Measurements from ENCODE around the gene IFNA13. TPM values are rescaled to one million over a fixed set of nuclear protein-coding genes. Genes with fewer than 3 reads are reported as not detected.
"Not testable (repeated sequence)": the region's sequence is repeated elsewhere in the genome, so short reads cannot be mapped to it uniquely, and the experiment has no call there.

The IFNA13 gene
- total RNA-seq, 1 experiment from 2014 or later, result not detected

DNA sequence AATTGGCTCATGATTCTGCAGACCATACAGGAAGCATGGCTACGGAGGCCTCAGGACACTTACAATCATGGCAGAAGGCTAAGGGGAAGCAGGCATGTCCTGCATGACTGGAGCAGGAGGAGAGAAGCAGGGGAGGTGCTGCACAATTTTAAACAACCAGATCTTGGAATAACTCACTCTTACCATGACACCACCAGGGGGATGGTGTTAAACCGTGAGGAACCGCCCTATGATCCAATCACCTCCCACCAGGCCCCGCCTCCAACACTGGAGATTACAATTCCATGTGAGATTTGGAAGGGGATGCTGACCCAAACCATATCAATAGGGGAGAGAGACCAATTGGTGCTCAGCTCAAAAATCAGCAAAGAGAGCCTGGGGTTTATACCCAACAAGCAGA, 3.6 kb upstream of the IFNA13 start:
- DNase-seq (ENCODE audit: low read depth); in situ Hi-C loops (cut with HindIII; ENCODE audit: low pct_unique_long_range_greater_than_20kb, low sequenced_read_pairs): not testable (repeated sequence)

DNA sequence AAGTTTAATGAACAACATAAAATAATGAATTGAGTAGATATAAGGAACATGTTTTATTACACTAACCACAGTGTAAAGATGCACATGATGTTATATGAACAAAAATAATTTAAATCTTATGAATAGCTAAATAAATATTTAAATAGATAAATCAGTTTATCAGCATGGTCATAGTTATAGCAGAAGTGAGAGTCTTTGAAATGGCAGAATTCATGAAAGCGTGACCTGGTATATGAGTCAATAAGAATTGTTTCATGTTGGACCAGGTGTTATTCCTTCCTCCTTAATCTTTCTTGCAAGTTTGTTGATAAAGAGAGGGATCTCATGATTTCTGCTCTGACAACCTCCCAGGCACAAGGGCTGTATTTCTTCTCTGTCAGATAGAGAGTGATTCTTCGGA, 688 bp downstream of the IFNA13 start:
- DNase-seq (ENCODE audit: low read depth); in situ Hi-C loops (cut with HindIII; ENCODE audit: low pct_unique_long_range_greater_than_20kb, low sequenced_read_pairs): not testable (repeated sequence)

DNA sequence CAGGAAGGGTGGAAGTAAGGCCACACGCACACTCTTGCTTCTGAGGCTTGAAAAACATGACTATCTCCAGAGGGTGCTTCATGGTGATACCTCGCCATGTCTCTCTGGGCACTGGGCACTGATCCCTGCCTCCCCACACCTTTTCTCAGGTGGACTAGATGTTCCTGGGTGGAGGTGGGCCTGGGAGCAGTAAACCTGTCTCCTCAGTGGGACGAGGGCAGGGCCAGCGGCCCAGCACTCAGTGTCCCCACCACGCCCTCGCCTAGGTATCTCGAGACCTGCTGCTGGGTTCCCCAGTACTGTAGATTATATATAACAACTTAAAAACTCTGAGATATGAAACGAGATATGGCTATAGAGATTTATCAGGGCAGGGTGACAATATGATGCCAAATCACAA, 5.6 kb downstream of the IFNA13 start:
- no peak for DNase-seq (ENCODE audit: low read depth)
- in situ Hi-C loops (cut with HindIII; ENCODE audit: low pct_unique_long_range_greater_than_20kb, low sequenced_read_pairs), result no loop called here

DNA sequence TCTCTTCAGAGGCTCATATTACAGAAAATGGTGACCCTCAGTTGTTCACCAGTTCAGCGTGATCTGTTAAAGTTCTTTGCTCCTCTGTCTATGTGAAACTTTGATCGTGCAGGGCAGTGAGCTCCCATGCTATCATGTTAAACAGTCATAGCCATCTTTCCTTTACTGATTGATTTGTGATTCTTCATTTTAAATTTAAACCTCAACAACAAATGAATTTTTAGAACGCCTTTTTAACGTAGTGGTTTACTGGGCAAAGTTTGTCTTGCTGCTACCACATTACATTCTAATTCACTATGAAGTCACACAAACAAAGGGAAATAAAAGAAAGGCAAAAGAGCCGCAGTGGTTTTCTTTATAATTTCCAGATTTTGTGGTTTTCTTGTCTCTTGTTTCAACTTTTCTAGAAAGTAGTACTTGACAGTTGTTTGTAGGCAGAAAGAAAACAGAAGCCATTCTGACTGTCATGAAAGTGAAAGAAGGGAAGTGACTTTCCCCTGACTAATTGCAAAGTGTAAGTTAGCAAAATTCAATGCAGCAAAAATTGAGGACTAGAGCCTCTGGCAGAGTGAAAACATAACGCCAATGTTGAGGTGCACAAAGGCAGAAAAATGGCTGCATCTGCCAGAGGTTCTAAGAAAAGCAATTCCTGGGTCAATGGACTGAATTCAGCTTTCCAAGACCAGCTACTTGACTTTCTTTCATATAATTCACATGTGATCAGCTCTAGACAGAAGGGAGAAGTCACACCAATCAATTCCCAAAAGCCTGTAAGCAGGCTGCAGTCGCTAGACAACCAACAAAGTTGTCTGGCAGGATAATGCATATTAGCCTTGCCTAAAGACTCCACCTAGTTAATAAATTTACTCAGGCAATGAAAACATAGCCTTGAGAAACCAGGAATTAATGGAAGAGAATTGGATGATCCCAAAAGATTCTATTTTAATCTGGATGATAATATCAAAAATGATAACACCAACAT, 10.1 kb downstream of the IFNA13 start:
- no peak for DNase-seq (ENCODE audit: low read depth)
- in situ Hi-C loops (cut with HindIII; ENCODE audit: low pct_unique_long_range_greater_than_20kb, low sequenced_read_pairs), result no loop called here

DNA sequence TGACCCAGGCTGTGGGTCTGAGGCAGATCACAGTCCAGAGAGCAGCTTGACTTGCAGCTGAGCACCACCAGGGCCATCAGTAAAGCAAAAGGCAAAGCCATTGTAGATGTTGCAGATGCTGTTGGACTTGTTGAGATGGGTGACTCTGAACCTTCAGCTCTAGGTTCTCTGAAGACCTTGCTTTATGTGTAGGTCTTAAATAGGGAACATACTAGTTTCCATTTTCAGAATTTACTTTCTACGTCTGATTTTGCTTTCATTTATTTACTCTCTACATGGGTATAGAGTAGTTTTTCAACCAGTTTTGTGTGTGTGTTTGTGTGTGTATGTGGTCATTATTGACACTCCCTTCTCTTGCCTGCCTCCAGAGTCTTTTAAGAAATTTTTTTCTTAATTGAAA, 17.1 kb downstream of the IFNA13 start, which contains the start of gene IFNA6:
Gene IFNA6 (minus strand): TSS at position 101 of the 400 bp plus-strand sequence. CDS start 0 bp downstream, at position 101.
- DNase-seq (ENCODE audit: low read depth), result no peak
- in situ Hi-C loops (cut with HindIII; ENCODE audit: low pct_unique_long_range_greater_than_20kb, low sequenced_read_pairs), result no loop called here

DNA sequence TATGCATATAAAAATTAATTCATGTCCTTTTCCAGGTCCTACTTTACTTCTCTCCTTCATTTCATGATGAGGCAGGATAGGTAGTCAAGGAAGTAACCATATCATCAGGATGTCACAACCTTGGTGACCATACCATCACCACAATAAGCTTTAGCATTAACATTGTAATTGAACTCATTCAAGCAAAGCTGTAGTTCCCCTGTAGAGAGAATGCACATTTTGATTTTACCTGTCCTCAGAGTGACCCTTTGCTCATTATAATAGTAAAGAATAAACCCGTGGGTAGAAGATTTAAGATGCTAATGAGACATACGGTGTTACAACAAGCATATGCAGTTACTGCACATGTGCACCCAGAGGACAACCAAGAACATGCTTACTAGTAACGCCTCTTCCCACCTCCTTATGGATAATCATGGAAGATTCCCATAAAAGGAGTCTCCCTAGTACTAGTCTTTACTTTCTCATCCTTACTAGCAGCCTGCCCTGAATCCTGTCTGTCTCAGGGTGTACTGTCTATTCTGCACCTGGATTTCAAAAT, 19.4 kb downstream of the IFNA13 start:
- in situ Hi-C loops (cut with HindIII; ENCODE audit: low pct_unique_long_range_greater_than_20kb, low sequenced_read_pairs), result loop anchor here (25.0 kb wide), 1 partner anchor 214 kb away; no protein-coding TSS in a partner anchor
- DNase-seq (ENCODE audit: low read depth), result no peak

DNA sequence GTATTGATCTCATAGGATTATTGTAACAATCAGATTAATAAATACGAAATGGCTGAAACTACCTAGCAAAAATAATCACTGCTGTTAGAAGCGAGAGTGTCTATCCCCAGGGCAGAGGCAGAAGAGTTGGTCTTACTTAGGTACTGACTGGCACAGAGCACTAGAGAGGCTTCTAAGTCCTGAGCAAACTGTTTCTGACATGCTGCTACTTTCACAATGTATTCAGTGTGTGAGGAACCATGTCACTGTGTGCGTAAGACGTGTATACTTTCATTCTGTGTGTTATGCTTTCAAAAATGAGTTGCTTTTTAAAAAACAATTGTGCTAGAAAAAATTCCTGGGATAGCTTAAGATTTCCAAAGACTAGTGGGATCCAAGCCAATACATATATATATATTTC, 27.1 kb downstream of the IFNA13 start:
- DNase-seq (ENCODE audit: low read depth), result no peak
- in situ Hi-C loops (cut with HindIII; ENCODE audit: low pct_unique_long_range_greater_than_20kb, low sequenced_read_pairs), result loop anchor here (25.0 kb wide), 1 partner anchor 222 kb away; no protein-coding TSS in a partner anchor

DNA sequence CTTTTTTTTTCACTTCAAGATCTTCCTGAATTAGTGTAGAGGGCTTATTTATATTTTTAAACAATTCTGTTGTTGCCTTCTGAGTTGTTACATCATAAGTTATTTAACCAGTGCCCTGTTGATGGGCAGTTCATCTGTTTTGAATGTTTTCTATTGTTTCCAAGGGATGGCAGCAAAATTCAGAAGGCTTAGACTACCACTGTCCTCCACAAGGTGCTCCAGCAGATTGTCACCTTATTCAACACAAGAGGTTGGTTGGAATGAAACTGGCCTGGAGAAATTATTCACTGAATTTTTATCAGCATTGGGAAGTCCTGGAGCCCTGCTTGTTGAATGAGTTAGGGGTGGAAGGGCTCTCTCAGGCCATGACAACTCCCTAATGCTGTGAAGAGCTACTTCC, 31.4 kb downstream of the IFNA13 start:
- in situ Hi-C loops (cut with HindIII; ENCODE audit: low pct_unique_long_range_greater_than_20kb, low sequenced_read_pairs), result loop anchor here (10.0 to 25.0 kb wide), 2 partner anchors 226 to 448 kb away; no protein-coding TSS in a partner anchor
- DNase-seq (ENCODE audit: low read depth), result no peak

DNA sequence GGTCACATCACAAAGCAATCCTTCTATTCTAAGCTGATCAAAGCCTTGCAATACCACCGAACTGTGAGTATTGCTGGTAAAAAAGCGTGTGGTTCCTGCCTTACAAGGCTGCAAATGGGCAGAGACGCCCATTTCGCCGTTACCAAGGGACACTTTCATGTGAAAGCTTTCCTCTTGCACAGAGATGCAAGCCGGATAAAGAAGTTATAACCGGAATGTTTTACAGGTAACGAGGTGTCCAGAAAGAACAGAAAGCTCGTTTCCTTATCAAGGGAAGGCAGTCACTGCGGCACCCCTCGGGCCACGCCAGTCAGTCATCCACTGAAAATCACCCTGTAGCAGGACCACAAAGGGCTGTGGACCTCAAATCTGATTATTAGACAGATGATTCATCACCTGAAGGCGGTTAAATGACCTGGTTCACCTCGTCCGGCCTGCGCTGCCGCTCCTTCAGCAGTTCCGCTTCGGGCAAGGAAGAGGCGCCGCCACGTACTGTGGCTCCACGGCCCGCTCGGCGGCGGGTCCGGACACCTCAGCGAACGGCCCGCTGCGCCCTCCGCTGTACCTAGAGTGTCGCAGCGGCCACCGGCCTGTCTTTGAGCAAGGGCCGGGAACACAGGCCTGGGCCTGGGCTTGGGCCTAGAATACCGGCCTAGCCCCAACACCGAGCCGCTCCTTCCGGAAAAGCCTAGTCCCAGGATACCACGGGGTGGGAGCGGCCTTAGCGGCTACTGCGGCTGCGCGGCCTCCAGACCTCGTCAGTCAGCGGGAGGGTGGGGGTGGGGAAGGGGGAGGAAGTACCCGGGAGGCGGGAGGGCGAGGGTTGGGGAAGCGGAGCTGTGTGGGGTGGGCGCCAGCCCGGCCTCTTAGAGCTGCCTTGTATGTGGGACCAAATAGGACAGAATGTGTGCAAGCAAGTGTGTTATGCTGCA, 32.9 kb downstream of the IFNA13 start, which contains the start of gene KLHL9:
Gene KLHL9 (minus strand): TSS at position 704 of the 932 bp plus-strand sequence. CDS start 545 bp downstream, at position 159.
- in situ Hi-C loops (cut with HindIII; ENCODE audit: low pct_unique_long_range_greater_than_20kb, low sequenced_read_pairs), result loop anchor here (10.0 to 25.0 kb wide), 2 partner anchors 227 to 450 kb away; no protein-coding TSS in a partner anchor
- peak; percentile 77 for DNase-seq (ENCODE audit: low read depth)

DNA sequence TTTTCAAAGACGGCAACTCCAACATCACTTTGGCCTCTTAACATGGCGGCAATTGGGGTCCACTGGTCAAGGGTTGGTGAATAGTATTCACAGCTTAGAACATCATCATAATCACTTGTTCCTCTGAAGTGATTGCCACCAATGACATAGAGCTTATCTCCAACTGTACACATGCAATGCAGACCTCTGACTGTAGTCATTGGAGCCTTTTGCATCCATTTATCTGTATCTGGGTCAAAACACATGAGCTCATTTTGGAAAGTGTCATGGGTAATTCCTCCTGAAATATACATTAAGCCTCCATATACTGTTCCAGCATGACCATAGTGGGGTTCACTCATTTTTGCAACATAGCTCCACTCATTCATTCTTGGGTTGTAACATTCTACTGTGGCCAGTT, 34.6 kb downstream of the IFNA13 start:
- in situ Hi-C loops (cut with HindIII; ENCODE audit: low pct_unique_long_range_greater_than_20kb, low sequenced_read_pairs), result loop anchor here (10.0 to 25.0 kb wide), 2 partner anchors 229 to 452 kb away; no protein-coding TSS in a partner anchor
- no peak for DNase-seq (ENCODE audit: low read depth)

DNA sequence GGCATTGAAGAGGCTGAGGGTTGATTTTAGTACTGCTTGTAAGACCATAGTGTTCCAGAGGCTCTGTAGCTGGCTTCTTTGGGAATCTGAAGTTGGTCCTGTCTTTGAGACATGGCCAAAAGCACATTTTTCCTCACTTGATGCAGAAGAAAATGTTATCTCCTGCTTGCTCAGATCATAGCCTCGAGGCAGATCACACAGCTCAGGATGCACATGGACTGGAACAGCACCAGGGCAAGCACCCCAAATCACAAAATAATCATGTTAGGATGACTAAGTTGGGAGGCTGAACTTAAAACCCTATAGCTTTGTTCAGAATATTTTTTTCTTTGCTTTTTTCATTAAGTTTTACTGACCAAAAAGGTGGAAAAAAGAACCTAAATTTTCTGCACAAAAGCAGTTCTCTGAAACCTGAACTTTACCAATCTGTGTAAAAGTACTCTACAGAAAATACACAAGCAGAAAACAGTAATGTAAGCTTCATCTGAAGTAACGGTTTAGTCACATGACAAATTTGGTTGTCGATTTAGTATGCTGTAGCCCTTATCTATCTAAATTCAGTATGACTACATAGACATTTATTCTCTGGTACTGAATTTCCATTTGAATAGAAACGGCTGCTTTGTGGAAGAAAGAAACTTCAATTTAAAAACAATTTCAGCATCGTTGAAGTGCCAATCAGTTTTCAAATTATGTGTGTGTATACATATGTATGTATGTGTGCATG, 36.0 kb downstream of the IFNA13 start:
- in situ Hi-C loops (cut with HindIII; ENCODE audit: low pct_unique_long_range_greater_than_20kb, low sequenced_read_pairs), result loop anchor here (10.0 to 25.0 kb wide), 2 partner anchors 230 to 453 kb away; no protein-coding TSS in a partner anchor
- DNase-seq (ENCODE audit: low read depth), result no peak

DNA sequence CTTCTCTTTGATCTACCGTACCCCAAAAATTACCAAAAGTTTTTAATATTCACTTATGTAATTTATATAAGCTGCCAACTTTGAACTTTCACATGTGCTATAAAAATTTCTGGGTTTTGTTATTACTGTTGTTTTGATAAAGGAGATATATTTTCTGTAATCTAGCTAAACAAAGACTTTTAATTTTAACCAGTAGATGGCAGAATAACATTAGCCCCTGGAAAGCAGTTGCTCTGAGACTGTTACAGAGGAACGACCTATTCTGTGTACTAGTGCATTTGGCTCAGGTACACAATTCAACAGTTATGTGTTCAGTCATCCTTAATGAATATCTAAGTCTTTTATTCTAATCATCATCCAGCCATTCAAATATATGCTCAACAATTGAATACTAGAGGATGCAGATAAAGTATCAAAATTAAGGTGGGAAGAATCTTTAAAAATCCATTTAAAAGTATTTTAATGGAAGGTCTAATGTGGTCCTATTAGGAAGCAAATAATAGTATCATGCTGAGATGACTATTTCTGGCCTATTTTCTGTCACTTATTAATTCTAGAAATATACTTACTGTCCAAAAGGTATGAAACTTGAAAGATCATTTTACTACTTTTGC, 41.2 kb downstream of the IFNA13 start:
- in situ Hi-C loops (cut with HindIII; ENCODE audit: low pct_unique_long_range_greater_than_20kb, low sequenced_read_pairs), result loop anchor here (25.0 kb wide), 1 partner anchor 236 kb away; no protein-coding TSS in a partner anchor
- DNase-seq (ENCODE audit: low read depth), result peak; percentile 10

DNA sequence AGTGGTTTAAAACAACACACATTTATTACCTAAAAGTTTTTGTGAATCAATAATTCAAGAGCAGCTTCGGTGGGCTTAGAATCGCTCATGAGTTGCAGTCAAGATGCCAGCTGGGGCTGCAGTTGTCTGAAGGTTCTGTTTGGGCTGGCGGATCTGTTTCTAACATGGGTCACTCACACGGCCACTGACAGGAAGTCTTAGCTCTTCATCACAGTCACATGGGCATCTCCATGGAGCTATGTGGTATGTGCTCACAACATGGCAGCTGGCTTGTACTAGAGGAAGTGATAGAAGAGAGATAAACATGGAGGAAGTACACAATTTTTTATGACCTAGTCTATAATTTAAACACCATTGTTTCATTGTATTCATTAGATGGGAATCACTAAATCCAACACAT, 43.8 kb downstream of the IFNA13 start:
- in situ Hi-C loops (cut with HindIII; ENCODE audit: low pct_unique_long_range_greater_than_20kb, low sequenced_read_pairs), result no loop called here
- no peak for DNase-seq (ENCODE audit: low read depth)

DNA sequence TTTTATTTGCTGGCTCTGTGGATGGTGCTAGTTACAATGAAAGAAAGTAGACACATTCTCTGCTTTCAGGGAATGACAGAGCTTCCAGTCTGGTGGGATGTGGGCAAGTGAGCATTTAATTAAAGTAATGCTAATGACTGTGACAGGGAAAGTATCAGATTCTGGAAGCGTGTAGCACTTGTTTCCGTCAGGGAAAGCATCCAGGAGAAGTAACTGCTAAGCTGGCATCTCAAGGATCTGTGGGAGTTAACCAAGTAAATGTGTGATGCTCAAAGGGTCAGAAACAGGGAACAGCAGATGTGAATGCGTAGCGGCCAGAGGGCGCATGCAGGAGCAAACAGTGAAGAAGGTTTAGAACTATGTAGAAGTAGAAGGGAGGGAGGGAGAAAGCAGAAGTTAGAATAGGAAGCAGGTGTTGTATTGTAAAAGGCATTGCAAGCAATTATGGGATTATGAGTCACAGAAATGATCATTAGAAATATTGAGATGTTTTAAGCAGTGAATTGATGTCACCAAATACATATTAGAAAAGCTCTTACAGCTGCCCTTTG, 44.9 kb downstream of the IFNA13 start:
- in situ Hi-C loops (cut with HindIII; ENCODE audit: low pct_unique_long_range_greater_than_20kb, low sequenced_read_pairs), result no loop called here
- no peak for DNase-seq (ENCODE audit: low read depth)

DNA sequence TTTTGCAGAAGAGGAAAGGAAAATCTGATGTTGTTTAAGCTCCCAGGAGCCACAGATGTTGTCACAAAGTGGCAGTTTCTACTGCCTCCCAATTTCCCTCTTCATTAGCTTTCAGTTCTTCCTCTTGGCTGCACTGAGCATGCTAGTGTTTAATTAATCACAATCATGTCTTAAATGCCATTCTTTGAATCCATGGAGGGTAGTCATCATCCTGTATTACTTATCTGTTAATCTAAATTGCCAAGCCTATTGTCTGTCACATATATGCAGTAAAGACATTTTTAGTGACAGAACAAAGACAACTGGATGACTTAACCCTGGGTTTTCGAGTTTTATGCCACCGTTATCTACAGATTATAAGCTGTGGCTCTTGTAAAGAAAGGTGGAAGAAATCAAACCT, 47.4 kb downstream of the IFNA13 start:
- in situ Hi-C loops (cut with HindIII; ENCODE audit: low pct_unique_long_range_greater_than_20kb, low sequenced_read_pairs), result no loop called here
- no peak for DNase-seq (ENCODE audit: low read depth)

All from Caki2 (cell line).